ENCODE measurements around the gene ADAMTS6.

The ADAMTS6 gene

DNA sequence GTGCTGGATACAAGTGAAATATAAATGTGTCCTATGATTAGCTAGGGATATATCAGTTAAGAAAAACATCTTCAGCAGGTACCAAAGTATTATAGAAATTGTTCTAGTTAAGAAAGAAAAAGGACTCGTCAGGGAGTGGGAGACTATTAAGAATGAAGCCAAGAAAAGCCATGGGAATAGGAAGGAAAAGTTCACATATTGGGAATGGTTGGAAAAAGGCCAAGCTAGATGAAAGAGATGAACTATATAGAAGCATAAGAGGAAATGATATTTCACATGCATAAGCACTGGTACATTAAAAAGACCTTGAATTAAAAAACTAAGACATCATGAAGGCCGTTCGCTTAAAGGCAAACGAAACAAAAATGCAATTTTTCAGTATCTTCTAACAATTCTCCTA, 237.7 kb downstream of the ADAMTS6 start:
- no peak for TF ChIP-seq HOXD13 (CRISPR knock-in tag; IDR thresholded peaks at IDR 0.05; ENCODE audit: borderline replicate concordance)
- no peak for TF ChIP-seq SP3 (tag by site-specific recombination; IDR thresholded peaks at IDR 0.05)
- TF ChIP-seq KLF8 (tag by site-specific recombination; IDR thresholded peaks at IDR 0.05) = no peak
- TF ChIP-seq, protein P1, sequence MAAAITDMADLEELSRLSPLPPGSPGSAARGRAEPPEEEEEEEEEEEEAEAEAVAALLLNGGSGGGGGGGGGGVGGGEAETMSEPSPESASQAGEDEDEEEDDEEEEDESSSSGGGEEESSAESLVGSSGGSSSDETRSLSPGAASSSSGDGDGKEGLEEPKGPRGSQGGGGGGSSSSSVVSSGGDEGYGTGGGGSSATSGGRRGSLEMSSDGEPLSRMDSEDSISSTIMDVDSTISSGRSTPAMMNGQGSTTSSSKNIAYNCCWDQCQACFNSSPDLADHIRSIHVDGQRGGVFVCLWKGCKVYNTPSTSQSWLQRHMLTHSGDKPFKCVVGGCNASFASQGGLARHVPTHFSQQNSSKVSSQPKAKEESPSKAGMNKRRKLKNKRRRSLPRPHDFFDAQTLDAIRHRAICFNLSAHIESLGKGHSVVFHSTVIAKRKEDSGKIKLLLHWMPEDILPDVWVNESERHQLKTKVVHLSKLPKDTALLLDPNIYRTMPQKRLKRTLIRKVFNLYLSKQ (tag by site-specific recombination; IDR thresholded peaks at IDR 0.05; ENCODE audit: borderline replicate concordance) = no peak
- no peak for TF ChIP-seq ZNF157 (tag by site-specific recombination; IDR thresholded peaks at IDR 0.05)
- TF ChIP-seq YY2 (tag by site-specific recombination; IDR thresholded peaks at IDR 0.05) = no peak
- TF ChIP-seq ZNF292 (tag by site-specific recombination; IDR thresholded peaks at IDR 0.05; ENCODE audit: borderline replicate concordance, low read depth) = no peak
- TF ChIP-seq, protein P2, sequence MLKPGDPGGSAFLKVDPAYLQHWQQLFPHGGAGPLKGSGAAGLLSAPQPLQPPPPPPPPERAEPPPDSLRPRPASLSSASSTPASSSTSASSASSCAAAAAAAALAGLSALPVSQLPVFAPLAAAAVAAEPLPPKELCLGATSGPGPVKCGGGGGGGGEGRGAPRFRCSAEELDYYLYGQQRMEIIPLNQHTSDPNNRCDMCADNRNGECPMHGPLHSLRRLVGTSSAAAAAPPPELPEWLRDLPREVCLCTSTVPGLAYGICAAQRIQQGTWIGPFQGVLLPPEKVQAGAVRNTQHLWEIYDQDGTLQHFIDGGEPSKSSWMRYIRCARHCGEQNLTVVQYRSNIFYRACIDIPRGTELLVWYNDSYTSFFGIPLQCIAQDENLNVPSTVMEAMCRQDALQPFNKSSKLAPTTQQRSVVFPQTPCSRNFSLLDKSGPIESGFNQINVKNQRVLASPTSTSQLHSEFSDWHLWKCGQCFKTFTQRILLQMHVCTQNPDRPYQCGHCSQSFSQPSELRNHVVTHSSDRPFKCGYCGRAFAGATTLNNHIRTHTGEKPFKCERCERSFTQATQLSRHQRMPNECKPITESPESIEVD (tag by site-specific recombination; IDR thresholded peaks at IDR 0.05) = no peak
- TF ChIP-seq, protein P3, sequence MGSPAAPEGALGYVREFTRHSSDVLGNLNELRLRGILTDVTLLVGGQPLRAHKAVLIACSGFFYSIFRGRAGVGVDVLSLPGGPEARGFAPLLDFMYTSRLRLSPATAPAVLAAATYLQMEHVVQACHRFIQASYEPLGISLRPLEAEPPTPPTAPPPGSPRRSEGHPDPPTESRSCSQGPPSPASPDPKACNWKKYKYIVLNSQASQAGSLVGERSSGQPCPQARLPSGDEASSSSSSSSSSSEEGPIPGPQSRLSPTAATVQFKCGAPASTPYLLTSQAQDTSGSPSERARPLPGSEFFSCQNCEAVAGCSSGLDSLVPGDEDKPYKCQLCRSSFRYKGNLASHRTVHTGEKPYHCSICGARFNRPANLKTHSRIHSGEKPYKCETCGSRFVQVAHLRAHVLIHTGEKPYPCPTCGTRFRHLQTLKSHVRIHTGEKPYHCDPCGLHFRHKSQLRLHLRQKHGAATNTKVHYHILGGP (tag by site-specific recombination; IDR thresholded peaks at IDR 0.05) = no peak
- no peak for TF ChIP-seq ZNF133 (tag by site-specific recombination; IDR thresholded peaks at IDR 0.05)
- TF ChIP-seq, protein P4, sequence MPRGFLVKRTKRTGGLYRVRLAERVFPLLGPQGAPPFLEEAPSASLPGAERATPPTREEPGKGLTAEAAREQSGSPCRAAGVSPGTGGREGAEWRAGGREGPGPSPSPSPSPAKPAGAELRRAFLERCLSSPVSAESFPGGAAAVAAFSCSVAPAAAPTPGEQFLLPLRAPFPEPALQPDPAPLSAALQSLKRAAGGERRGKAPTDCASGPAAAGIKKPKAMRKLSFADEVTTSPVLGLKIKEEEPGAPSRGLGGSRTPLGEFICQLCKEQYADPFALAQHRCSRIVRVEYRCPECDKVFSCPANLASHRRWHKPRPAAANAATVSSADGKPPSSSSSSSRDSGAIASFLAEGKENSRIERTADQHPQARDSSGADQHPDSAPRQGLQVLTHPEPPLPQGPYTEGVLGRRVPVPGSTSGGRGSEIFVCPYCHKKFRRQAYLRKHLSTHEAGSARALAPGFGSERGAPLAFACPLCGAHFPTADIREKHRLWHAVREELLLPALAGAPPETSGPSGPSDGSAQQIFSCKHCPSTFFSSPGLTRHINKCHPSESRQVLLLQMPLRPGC (tag by site-specific recombination; IDR thresholded peaks at IDR 0.05) = no peak
- TF ChIP-seq ZBTB6 (tag by site-specific recombination; IDR thresholded peaks at IDR 0.05) = no peak
- no peaks in the 10 kb centered on the region for H3K36me3 ChIP-seq (ENCODE audit: control insufficient read depth in 2 of 2, insufficient read depth in 1 of 2, low read length in 2 of 2)
- ChIA-PET CTCF (interaction anchor here (0.7 to 1.5 kb wide), 2 partner anchors 14 to 25 kb away, joined by 3 to 4 read pairs; no protein-coding TSS in a partner anchor), POLR2A (no interaction called here)
- no peak overlapping the region for H3K4me3 ChIP-seq (ENCODE audit: low read depth, low read length)
- no peak overlapping the region for H3K27ac ChIP-seq (ENCODE audit: extremely low read depth, low read depth, low read length)
- H3K4me1 ChIP-seq (ENCODE audit: control insufficient read depth, insufficient read depth, low read length) = no peaks in the 10 kb centered on the region
- H3K9me3 ChIP-seq (ENCODE audit: control insufficient read depth, insufficient read depth, low read depth, low read length) = no peaks in the 10 kb centered on the region

GRCh38 chr5:65243161-65243560, 238.6 kb downstream of the ADAMTS6 start:
- Histone ChIP-seq H3K27ac (ENCODE audit: extremely low read depth, low read depth, low read length) (no peak overlapping the region), H3K4me1 (ENCODE audit: control insufficient read depth, insufficient read depth, low read length) (no peaks in the 10 kb centered on the region), H3K4me3 (ENCODE audit: low read depth, low read length) (no peak overlapping the region), H3K9me3 (ENCODE audit: control insufficient read depth, insufficient read depth, low read depth, low read length) (no peaks in the 10 kb centered on the region), H3K36me3 (ENCODE audit: control insufficient read depth in 2 of 2, insufficient read depth in 1 of 2, low read length in 2 of 2) (no peaks in the 10 kb centered on the region)
- POLR2A ChIA-PET = interaction anchor here (0.7 kb wide), 1 partner anchor 16 kb away, joined by 3 read pairs; no protein-coding TSS in a partner anchor
- CTCF ChIA-PET = interaction anchor here (0.6 kb wide), 2 partner anchors 8 to 54 kb away, joined by 3 read pairs; no protein-coding TSS in a partner anchor
- TF ChIP-seq BCL11B (tag by site-specific recombination; IDR thresholded peaks at IDR 0.05; ENCODE audit: low read depth) (no peak), ZNF18 (tag by site-specific recombination; IDR thresholded peaks at IDR 0.05) (no peak), ZNF26 (tag by site-specific recombination; IDR thresholded peaks at IDR 0.05) (no peak), GLIS1 (tag by site-specific recombination; IDR thresholded peaks at IDR 0.05) (no peak), IKZF3 (tag by site-specific recombination; IDR thresholded peaks at IDR 0.05) (no peak), TCF7L2 (IDR thresholded peaks at IDR 0.05; ENCODE audit: borderline replicate concordance, low read depth, low read length) (no peak), ZNF404 (tag by site-specific recombination; IDR thresholded peaks at IDR 0.05) (no peak)
- TF ChIP-seq, protein P5, sequence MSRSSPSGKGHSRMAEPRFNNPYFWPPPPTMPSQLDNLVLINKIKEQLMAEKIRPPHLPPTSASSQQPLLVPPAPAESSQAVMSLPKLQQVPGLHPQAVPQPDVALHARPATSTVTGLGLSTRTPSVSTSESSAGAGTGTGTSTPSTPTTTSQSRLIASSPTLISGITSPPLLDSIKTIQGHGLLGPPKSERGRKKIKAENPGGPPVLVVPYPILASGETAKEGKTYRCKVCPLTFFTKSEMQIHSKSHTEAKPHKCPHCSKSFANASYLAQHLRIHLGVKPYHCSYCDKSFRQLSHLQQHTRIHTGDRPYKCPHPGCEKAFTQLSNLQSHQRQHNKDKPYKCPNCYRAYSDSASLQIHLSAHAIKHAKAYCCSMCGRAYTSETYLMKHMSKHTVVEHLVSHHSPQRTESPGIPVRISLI (tag by site-specific recombination; IDR thresholded peaks at IDR 0.05) = no peak

Data from HEK293 (cell line).